HG03460 (cell line): Measurements from ENCODE around the gene GJB5.

ENCODE experiments used
- ATAC-seq: cut with Tn5 transposase; IDR thresholded peaks from one replicate; pipeline ENCODE4 v1.9.1; 2021; ENCODE audit not compliant: unreplicated experiment

Gene GJB5

GRCh38 chr1:34792868-34793727 lies 38.3 kb downstream of the GJB5 start, which contains the start of gene GJA4:
TSS of gene GJA4 (plus strand) at chr1:34792999. CDS start at chr1:34794214, 1,215 bp downstream.
- ATAC-seq, result no peak

GRCh38 chr1:34794001-34794789 lies 39.3 kb downstream of the GJB5 start:
- no peak for ATAC-seq

GRCh38 chr1:34794790-34795180 lies 39.9 kb downstream of the GJB5 start:
- ATAC-seq, result no peak

- no peak for ATAC-seq
Observed at GRCh38 chr1:34795916-34796315, 41.1 kb downstream of the GJB5 start.

GRCh38 chr1:34796990-34797389 lies 42.1 kb downstream of the GJB5 start:
- ATAC-seq, result no peak

- ATAC-seq, result no peak
Observed at GRCh38 chr1:34800214-34800613, 45.4 kb downstream of the GJB5 start.

- ATAC-seq, result no peak
Observed at GRCh38 chr1:34803770-34804169, 48.9 kb downstream of the GJB5 start.

- no peak for ATAC-seq
Observed at GRCh38 chr1:34806396-34806795, 51.5 kb downstream of the GJB5 start.
